Epithelial cell of prostate (primary cell): ENCODE data around the gene PARP9.
A peak's percentile ranks its signal among the peaks of the same experiment; 100 is the strongest.
"Not testable (repeated sequence)": the region's sequence is repeated elsewhere in the genome, so short reads cannot be mapped to it uniquely, and the experiment has no call there.

ENCODE experiments used
- DNase-seq: peaks from one replicate; pipeline ENCODE4 v3.0.0-alpha.2; 2011; ENCODE audit warnings: low read depth, low spot score
- H3K27ac ChIP-seq: fragments of 450-650 bp; 2 replicates; pipeline ENCODE4 v1.5.1; 2017; ENCODE audit warnings: mild to moderate bottlenecking

The PARP9 gene

DNA sequence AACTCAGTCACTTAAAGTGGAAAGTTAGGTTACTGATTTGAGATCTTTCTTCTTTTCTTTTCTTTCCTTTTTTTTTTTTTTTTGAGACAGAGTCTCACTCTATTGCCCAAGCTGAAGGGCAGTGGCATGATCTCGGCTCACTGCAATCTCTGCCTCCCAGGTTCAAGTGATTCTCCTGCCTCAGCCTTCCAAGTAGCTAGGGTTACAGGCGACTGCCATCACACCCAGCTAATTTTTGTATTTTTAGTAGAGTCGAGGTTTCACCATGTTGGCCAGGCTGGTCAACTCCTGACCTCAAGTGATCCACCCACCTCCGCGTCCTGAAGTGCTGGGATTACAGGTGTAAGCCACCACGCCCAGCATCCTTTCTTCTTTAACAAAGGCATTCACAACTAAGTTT, 63.1 kb downstream of the PARP9 start:
- not testable (repeated sequence) for H3K27ac ChIP-seq

DNA sequence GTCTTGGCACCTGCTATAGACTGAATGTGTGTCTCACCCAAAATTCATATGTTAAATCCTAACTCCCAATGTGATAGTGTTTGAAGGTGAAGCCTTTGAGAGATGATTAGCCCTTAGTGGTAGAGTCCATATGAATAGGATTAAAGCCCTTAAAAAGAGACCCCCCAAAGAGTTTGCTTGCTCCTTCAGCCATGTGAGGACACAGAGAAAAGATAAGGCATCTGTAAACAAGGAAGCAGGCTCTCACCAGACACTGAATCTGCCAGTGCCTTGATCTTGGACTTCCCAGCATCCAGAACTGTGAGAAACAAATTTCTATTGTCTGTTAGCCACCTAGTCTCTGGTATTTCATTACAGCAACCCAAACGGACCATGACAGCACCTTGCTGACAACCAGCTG, 65.9 kb downstream of the PARP9 start:
- DNase-seq, result no peak
- peak overlapping the region; percentile 64 for H3K27ac ChIP-seq

More for the DNA sequence above, 63.1 kb downstream of the PARP9 start:
- not testable (repeated sequence) for DNase-seq

DNA sequence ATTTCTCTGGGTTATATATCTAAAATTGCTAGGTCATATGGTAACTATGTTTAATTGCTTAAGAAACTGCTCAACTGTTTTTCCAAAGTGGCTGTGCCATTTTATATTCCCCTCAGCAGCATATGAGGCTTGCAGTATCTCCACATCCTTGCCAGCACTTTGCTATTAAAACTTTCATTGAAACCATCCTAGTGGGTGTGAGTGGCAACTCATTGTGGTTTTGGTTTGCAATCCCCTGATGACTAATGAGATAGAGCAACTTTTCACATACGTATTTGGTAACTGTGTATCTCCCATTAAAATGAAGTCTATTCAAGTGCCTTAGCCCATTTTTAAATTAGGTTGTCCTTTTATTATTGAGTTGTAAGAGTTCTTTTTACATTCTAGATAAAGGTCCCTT, 66.7 kb downstream of the PARP9 start:
- H3K27ac ChIP-seq, result peak overlapping the region; percentile 64
- peak; percentile 87 for DNase-seq

DNA sequence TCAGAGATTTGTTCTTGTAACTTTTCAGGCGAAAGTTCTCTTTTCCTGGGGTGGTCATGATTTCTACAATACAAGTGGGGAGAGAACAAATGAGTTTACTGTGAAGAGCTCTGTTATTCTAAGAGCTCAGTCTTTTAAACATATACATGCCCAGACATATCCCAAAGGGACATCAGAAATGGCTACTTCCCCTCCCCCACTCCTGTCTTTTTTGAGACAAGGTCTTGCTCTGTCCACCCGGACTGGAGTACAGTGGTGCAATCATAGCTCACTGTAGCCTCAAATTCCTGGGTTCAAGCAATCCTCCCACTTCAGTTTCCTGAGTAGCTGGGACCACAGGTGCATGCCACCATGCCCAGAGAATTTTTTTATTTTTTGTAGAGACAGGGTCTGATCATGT, 67.6 kb downstream of the PARP9 start:
- DNase-seq, result no peak
- peak overlapping the region; percentile 64 for H3K27ac ChIP-seq

DNA sequence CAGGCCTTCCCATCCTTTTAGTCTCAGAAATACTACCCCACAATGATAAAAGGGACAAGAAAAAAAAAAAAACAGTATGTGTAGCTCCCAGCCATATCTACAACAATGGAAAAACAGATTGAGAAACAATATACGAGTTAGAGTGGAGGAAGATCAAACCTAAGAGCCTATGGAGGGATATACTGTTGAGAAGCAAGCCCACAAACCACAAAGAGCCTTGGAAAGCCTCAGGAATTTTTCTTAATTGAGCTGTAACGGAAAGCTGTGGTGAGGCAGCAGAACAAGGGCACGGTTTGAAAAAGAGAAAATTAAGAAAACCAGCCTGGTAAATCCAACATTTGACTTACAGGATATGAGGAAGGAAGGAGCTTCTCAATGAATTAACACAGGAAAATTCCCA, 70.8 kb downstream of the PARP9 start:
- no peak for DNase-seq
- H3K27ac ChIP-seq, result no peak overlapping the region

DNA sequence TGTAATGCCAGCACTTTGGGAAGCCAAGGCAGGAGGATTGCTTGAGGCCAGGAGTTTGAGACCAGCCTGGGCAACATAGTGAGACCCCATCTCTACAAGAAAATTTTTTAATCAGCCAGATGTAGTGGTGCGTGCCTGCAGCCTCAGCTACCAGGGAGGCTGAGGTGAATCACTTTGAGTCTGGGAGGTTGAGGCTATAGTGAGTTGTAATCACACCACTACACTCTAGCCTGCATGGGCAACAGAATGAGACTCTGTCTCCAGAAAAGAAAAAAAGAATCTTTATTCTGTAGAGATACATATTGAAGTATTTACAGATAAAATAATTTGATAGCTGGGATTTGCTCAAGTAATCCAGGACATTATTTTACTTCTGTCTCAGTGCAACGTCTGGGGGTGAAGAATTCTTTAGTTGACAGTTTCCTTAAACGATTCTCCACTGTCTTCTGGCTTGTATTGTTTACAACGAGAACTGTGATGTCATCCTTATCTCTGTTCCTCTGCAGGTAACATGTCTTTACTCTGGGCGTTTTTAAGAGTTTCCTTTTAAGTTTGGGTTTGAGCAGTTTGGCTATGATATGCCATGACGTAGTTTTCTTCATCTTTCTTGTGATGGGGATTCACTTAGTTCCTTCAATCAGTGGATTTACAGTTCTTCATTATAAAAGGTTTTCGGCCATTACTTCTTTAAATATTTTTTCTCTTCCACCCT, 75.7 kb downstream of the PARP9 start:
- no peak for DNase-seq
- H3K27ac ChIP-seq, result no peak overlapping the region

DNA sequence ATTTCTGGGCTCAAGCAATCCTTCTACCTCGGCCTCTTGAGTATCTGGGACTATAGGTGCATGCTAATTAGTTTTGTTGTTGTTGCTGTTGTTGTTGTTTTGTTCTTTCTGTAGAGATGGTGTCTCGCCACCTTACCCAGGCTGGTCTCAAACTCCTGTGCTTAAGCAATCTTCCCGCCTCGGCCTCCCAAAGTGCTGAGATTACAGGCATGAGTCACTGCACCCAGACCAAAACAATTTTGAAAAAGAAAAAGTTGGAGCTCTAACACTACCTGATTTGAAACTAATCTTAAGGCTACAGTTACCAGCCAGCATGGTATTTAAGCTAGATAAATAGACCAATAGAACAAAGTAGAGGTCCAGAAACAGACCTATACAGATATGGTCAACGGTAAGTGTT, 79.1 kb downstream of the PARP9 start:
- no peak overlapping the region for H3K27ac ChIP-seq
- no peak for DNase-seq

DNA sequence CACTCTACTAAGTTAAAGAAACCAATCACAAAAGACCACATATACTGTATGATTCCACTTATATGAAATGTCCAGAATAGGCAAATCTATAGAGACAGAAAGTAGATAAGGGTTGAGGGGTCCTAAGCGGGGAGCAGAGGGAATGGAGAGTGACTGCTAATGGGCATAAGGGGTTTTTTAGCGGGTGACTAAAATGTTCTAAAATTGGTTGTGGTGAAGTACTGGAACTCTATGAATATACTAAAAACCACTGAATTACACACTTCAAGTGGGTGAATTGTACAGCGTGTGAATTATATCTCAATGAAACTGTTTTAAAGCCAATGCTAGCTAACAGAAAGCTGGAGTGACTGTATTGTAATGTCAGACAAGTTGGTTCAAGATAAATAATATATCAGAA, 82.7 kb downstream of the PARP9 start:
- DNase-seq, result no peak
- no peak overlapping the region for H3K27ac ChIP-seq
